Ectodermal cell (in vitro differentiated cells): ENCODE results near the gene MOSPD3.

Experiments
- H3K27ac ChIP-seq: 2 replicates; pipeline ENCODE4 v1.7.0; 2013; ENCODE audit warnings: mild to moderate bottlenecking, low read depth, low read length; ENCODE audit not compliant: insufficient read depth, poor library complexity, severe bottlenecking
- H3K27me3 ChIP-seq: 2 replicates; pipeline ENCODE4 v1.7.0; 2013; ENCODE audit warnings: mild to moderate bottlenecking, low read length; ENCODE audit not compliant: insufficient read depth, control insufficient read depth, poor library complexity, severe bottlenecking
- H3K36me3 ChIP-seq: one replicate; pipeline ENCODE4 v1.7.0; 2013; ENCODE audit warnings: low read length; ENCODE audit not compliant: control insufficient read depth, insufficient read depth
- H3K4me1 ChIP-seq: one replicate; pipeline ENCODE4 v1.7.0; 2013; ENCODE audit warnings: low read length; ENCODE audit not compliant: control insufficient read depth, insufficient read depth
- H3K4me3 ChIP-seq: 2 replicates; pipeline ENCODE4 v1.7.0; 2013; ENCODE audit warnings: low read depth, low read length, control low read depth; ENCODE audit not compliant: insufficient read depth
- H3K9me3 ChIP-seq: 2 replicates; pipeline ENCODE4 v1.7.0; 2013; ENCODE audit warnings: mild to moderate bottlenecking, low read length, moderate library complexity; ENCODE audit not compliant: control insufficient read depth
- WGBS, 2 experiments: methylation state at CpG; one replicate each; pipeline ENCODE4 v1.1.7; 2013; ENCODE audit warnings: missing lambda C conversion rate in 2 of 2; 5-methylcytosine and 5-hydroxymethylcytosine counted together

The MOSPD3 gene

GRCh38 chr7:100598425-100598824 lies 13.9 kb upstream of the MOSPD3 start:
- Histone ChIP-seq H3K36me3 (no peaks in the 10 kb centered on the region), H3K27ac (no peak overlapping the region), H3K4me1 (peaks cover 31% of the 10 kb centered on the region), H3K27me3 (no peaks in the 10 kb centered on the region), H3K4me3 (no peak overlapping the region), H3K9me3 (no peaks in the 10 kb centered on the region)
- WGBS, 2 experiments, result 92 to 93% methylated on average over 4 of the region's 4 CpGs

GRCh38 chr7:100599911-100600729 lies 12.2 kb upstream of the MOSPD3 start:
- 79 to 85% methylated on average over 18 of the region's 18 CpGs for WGBS, 2 experiments
- H3K27me3 ChIP-seq, result peaks cover 10% of the 10 kb centered on the region
- no peak overlapping the region for H3K4me3 ChIP-seq
- H3K36me3 ChIP-seq, result no peaks in the 10 kb centered on the region
- H3K4me1 ChIP-seq, result peaks cover 42% of the 10 kb centered on the region
- H3K9me3 ChIP-seq, result no peaks in the 10 kb centered on the region
- no peak overlapping the region for H3K27ac ChIP-seq

GRCh38 chr7:100600730-100601038 lies 11.7 kb upstream of the MOSPD3 start:
- 84 to 86% methylated on average over 9 of the region's 9 CpGs for WGBS, 2 experiments
- Histone ChIP-seq H3K4me1 (peaks cover 47% of the 10 kb centered on the region), H3K27me3 (peaks cover 16% of the 10 kb centered on the region), H3K36me3 (no peaks in the 10 kb centered on the region), H3K27ac (no peak overlapping the region), H3K9me3 (no peaks in the 10 kb centered on the region), H3K4me3 (no peak overlapping the region)

GRCh38 chr7:100602889-100603725 lies 9.2 kb upstream of the MOSPD3 start:
- WGBS, 2 experiments, result 12 to 22% methylated on average over 16 to 21 of the region's 21 CpGs
- H3K4me3 ChIP-seq, result peak overlapping the region; percentile 59
- H3K4me1 ChIP-seq, result peaks cover 47% of the 10 kb centered on the region
- H3K36me3 ChIP-seq, result no peaks in the 10 kb centered on the region
- H3K27ac ChIP-seq, result peak overlapping the region; percentile 79
- H3K9me3 ChIP-seq, result no peaks in the 10 kb centered on the region
- H3K27me3 ChIP-seq, result peaks cover 26% of the 10 kb centered on the region

DNA sequence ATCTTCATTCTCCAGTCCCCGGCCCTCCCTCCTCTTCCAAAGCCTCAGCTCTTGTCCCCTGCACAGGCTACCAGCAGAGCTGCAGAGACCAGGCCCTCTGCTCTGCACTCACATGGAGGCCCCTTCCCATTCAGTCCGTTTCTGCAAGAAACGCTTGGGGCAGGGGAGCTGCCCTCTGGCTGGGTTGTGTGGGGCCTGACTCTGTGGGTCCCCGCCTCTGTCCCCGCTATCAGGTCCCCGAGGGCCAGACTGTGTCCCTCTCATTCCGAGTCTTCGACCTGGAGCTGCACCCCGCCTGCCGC lies 8.7 kb upstream of the MOSPD3 start:
- H3K4me1 ChIP-seq, result peaks cover 47% of the 10 kb centered on the region
- peak overlapping the region; percentile 59 for H3K4me3 ChIP-seq
- 5 to 8% methylated on average over 10 of the region's 10 CpGs for WGBS, 2 experiments
- no peaks in the 10 kb centered on the region for H3K36me3 ChIP-seq
- peak overlapping the region; percentile 79 for H3K27ac ChIP-seq
- H3K27me3 ChIP-seq, result peaks cover 26% of the 10 kb centered on the region
- H3K9me3 ChIP-seq, result no peaks in the 10 kb centered on the region

DNA sequence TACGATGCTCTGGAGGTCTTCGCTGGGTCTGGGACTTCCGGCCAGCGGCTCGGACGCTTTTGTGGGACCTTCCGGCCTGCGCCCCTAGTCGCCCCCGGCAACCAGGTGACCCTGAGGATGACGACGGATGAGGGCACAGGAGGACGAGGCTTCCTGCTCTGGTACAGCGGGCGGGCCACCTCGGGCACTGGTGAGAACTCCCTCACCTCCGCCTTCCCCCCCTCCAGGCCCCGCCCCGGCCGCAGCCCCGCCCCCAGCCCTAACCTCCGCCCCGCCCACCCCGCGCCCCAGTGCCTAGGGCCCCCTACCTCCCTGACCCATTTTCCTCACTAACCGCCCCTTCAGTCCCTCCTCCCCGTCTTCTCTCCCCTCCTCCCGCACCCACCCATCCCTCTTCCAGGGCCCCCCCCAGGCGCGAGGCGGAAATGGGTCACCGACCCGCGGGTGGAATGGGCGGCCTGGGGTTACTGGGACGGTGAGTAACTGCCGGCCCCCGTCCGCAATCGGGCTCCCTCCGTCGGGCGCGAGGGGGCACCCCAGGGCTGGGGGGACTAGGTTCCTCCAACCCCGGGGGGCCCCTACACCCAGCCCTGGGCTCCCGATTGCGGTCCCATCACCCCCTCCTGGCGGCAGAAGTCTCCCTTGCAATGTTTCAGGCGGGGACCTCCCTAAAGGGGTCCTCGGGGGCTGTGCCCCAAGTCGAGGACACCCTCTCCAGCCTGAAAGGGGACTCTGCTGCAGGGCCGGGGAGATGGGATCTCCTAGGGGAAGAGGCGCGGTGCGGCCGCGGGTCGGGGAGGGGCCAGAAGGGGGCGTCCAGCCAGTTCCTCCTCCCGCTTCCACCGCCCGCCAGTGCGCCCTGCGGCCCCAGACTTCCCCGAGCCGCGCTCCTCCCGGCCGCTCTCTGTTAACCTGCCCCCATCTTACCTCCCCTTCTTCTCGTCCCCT lies 8.0 kb upstream of the MOSPD3 start:
- peaks cover 26% of the 10 kb centered on the region for H3K27me3 ChIP-seq
- H3K36me3 ChIP-seq, result no peaks in the 10 kb centered on the region
- peak overlapping the region; percentile 79 for H3K27ac ChIP-seq
- peaks cover 47% of the 10 kb centered on the region for H3K4me1 ChIP-seq
- H3K9me3 ChIP-seq, result no peaks in the 10 kb centered on the region
- 1% methylated on average over 62 to 64 of the region's 70 CpGs for WGBS, 2 experiments
- peak overlapping the region; percentile 59 for H3K4me3 ChIP-seq

- 2% methylated on average over 68 of the region's 68 CpGs for WGBS, 2 experiments
These were observed 7.1 kb upstream of the MOSPD3 start for GRCh38 chr7:100604976-100605911.

DNA sequence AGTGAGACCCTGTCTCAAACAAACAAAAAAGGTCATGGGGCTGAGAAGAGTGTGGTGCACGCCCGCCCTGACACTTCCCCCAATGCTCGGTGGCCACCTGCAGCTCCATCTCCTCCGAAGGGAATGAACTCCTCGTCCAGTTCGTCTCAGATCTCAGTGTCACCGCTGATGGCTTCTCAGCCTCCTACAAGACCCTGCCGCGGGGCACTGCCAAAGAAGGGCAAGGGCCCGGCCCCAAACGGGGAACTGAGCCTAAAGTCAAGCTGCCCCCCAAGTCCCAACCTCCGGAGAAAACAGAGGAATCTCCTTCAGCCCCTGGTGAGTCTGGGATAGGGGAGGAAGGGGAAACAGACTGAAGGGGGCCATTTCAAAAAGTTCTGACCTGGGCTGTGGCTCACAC lies 6.0 kb upstream of the MOSPD3 start:
- H3K9me3 ChIP-seq, result no peaks in the 10 kb centered on the region
- H3K27me3 ChIP-seq, result peaks cover 26% of the 10 kb centered on the region
- WGBS, 2 experiments, result 88% methylated on average over 12 of the region's 12 CpGs
- H3K4me1 ChIP-seq, result peaks cover 34% of the 10 kb centered on the region
- H3K36me3 ChIP-seq, result no peaks in the 10 kb centered on the region
- H3K27ac ChIP-seq, result no peak overlapping the region
- H3K4me3 ChIP-seq, result no peak overlapping the region

More at GRCh38 chr7:100604976-100605911, 7.1 kb upstream of the MOSPD3 start:
- peaks cover 26% of the 10 kb centered on the region for H3K27me3 ChIP-seq
- H3K36me3 ChIP-seq, result no peaks in the 10 kb centered on the region
- no peaks in the 10 kb centered on the region for H3K9me3 ChIP-seq
- peaks cover 43% of the 10 kb centered on the region for H3K4me1 ChIP-seq
- H3K27ac ChIP-seq, result no peak overlapping the region
- H3K4me3 ChIP-seq, result peak overlapping the region; percentile 59

GRCh38 chr7:100607111-100607510 lies 5.2 kb upstream of the MOSPD3 start:
- Histone ChIP-seq H3K4me1 (peaks cover 26% of the 10 kb centered on the region), H3K27ac (no peak overlapping the region), H3K9me3 (no peaks in the 10 kb centered on the region), H3K4me3 (no peak overlapping the region), H3K36me3 (no peaks in the 10 kb centered on the region), H3K27me3 (peaks cover 26% of the 10 kb centered on the region)
- 91 to 96% methylated on average over 8 of the region's 8 CpGs for WGBS, 2 experiments
